ENCODE measurements around the gene SLC26A8. TPM values are rescaled to one million over a fixed set of nuclear protein-coding genes. Genes with fewer than 3 reads are reported as not detected.

SLC26A8 gene
- total RNA-seq, 1 donor: not detected

GRCh38 chr6:36054415-36054814 lies 30.0 kb upstream of the SLC26A8 start:
- peak; percentile 45 for DNase-seq (ENCODE audit: low read depth)
- TF ChIP-seq, protein P1, sequence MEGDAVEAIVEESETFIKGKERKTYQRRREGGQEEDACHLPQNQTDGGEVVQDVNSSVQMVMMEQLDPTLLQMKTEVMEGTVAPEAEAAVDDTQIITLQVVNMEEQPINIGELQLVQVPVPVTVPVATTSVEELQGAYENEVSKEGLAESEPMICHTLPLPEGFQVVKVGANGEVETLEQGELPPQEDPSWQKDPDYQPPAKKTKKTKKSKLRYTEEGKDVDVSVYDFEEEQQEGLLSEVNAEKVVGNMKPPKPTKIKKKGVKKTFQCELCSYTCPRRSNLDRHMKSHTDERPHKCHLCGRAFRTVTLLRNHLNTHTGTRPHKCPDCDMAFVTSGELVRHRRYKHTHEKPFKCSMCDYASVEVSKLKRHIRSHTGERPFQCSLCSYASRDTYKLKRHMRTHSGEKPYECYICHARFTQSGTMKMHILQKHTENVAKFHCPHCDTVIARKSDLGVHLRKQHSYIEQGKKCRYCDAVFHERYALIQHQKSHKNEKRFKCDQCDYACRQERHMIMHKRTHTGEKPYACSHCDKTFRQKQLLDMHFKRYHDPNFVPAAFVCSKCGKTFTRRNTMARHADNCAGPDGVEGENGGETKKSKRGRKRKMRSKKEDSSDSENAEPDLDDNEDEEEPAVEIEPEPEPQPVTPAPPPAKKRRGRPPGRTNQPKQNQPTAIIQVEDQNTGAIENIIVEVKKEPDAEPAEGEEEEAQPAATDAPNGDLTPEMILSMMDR (IDR thresholded peaks at IDR 0.05; ENCODE audit: insufficient read depth, low read depth, low read length): no peak
- no peak overlapping the region for H3K4me3 ChIP-seq (ENCODE audit: low read depth, low read length)

DNA sequence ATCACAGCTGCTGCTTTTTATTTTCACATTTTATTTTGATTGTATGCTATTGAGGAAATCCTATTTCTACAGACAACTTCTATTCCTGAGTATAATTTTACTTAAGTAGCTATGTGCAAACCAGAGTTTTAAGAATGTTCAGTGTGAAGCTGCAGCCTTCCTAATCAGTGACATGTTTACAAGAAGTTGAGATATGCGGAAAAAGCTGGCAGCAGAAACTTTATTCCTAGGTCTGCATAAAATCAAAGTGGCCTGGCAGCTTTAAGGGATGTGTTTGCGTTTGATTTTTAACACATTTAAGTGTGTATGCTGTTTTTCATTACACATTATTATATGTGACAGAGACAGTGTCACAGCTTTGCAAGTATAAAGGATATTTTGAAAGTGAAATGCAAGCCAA lies 29.4 kb upstream of the SLC26A8 start:
- H3K4me3 ChIP-seq (ENCODE audit: low read depth, low read length): no peak overlapping the region
- DNase-seq (ENCODE audit: low read depth): peak; percentile 86
- TF ChIP-seq, protein P1 (IDR thresholded peaks at IDR 0.05; ENCODE audit: insufficient read depth, low read depth, low read length): no peak

DNA sequence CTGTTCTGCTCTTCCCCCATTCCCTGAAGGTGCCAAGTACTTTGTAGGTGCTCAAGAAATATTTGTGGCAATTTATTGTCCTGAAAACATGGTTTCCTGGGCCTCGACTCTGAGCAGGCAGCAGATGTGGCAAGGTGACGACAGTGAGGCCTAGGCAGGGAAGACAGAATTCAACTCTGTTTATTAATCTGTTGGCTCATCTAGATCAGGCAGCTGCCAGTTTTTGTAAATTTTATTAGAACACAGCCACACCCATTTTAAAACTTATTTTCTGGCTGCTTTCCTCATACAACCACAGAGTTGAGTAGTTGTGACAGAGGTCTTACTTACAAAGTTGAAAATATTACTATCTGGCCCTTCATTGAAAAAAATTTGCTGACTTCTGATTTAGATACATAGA lies 27.7 kb upstream of the SLC26A8 start:
- TF ChIP-seq, protein P1 (IDR thresholded peaks at IDR 0.05; ENCODE audit: insufficient read depth, low read depth, low read length): no peak
- DNase-seq (ENCODE audit: low read depth): peak; percentile 44
- no peak overlapping the region for H3K4me3 ChIP-seq (ENCODE audit: low read depth, low read length)

GRCh38 chr6:36050947-36051710 lies 26.7 kb upstream of the SLC26A8 start:
- no peak overlapping the region for H3K4me3 ChIP-seq (ENCODE audit: low read depth, low read length)
- TF ChIP-seq, protein P1 (IDR thresholded peaks at IDR 0.05; ENCODE audit: insufficient read depth, low read depth, low read length): no peak
- DNase-seq (ENCODE audit: low read depth): no peak

DNA sequence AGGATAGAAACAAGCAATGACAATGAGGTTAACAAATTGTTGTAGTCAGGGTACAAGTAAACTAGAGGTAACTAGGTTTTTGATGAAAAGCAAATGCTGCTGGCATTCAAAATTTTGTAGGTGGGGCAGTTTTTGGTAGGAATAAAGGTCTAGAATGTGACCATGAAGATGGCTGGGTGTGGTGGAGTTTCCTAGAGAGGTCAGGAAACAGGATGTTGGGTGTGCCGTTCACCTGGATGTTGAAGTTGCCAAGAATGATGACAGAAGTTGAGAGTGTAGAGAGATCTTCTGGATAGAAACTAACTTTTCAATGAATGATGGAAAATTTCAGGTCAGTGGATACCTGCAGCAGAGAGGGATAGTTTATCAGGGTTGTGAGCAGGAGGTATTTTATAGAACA lies 25.9 kb upstream of the SLC26A8 start:
- TF ChIP-seq, protein P1 (IDR thresholded peaks at IDR 0.05; ENCODE audit: insufficient read depth, low read depth, low read length): no peak
- DNase-seq (ENCODE audit: low read depth): no peak

GRCh38 chr6:36049582-36049981 lies 25.1 kb upstream of the SLC26A8 start:
- TF ChIP-seq, protein P1 (IDR thresholded peaks at IDR 0.05; ENCODE audit: insufficient read depth, low read depth, low read length): no peak
- no peak overlapping the region for H3K4me3 ChIP-seq (ENCODE audit: low read depth, low read length)
- no peak for DNase-seq (ENCODE audit: low read depth)

More for the DNA sequence above, 25.9 kb upstream of the SLC26A8 start:
- H3K4me3 ChIP-seq (ENCODE audit: low read depth, low read length): no peak overlapping the region

All from fibroblast of villous mesenchyme (primary cell).